Rectal smooth muscle tissue (tissue), 1 donor: Measurements from ENCODE around the gene MVB12B.

ENCODE experiments used
- H3K27ac ChIP-seq: one replicate; pipeline ENCODE4 v1.7.0; 2013; ENCODE audit warnings: low read depth, low read length, inconsistent platforms
- H3K27me3 ChIP-seq: one replicate; pipeline ENCODE4 v1.7.0; 2013; ENCODE audit warnings: low read length; ENCODE audit not compliant: control insufficient read depth, insufficient read depth
- H3K36me3 ChIP-seq: one replicate; pipeline ENCODE4 v1.7.0; 2013; ENCODE audit warnings: low read length; ENCODE audit not compliant: control insufficient read depth, insufficient read depth
- H3K4me1 ChIP-seq: one replicate; pipeline ENCODE4 v1.7.0; 2013; ENCODE audit warnings: low read length; ENCODE audit not compliant: control insufficient read depth, insufficient read depth
- H3K4me3 ChIP-seq: one replicate; pipeline ENCODE4 v1.7.0; 2013; ENCODE audit warnings: low read length
- H3K9ac ChIP-seq: one replicate; pipeline ENCODE4 v1.7.0; 2013; ENCODE audit warnings: low read length

Gene MVB12B

DNA sequence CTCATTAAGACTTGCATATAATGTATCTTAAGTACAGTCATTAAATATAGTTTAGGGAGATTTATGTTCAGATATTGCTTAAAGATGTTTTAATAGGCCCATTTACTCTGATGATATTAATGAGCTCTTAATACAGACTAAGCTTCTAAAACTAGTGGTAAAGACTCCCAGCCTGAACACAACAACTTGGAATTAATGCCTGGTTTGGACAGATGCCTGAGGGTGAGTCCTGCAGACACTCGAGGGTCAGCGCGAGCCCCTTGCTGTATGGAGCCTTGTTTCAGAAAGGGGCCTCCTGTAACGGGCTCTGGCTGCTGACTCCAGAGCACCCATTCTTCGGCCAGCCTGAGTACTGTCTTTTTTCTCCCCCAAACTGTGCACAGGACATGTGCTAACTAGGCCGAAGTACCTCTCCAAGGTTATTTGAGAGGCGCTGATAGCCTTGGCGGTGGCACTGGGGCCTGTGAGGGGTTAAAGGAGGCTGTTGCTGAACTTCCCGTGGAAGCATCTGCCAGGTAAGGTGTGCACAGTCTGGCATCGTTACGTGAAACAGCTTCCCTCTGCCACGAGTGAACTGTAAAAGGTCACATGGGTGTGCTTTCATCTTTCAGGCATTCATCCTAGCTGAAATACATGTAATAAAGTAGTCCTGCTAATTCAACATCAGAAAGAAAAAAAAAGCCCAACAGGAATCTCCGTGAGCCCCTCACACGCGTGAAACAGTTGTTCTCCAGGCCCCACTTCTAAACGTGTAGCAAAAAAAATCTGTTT is 113.4 kb downstream of the MVB12B start:
- no peaks in the 10 kb centered on the region for H3K4me1 ChIP-seq
- H3K27ac ChIP-seq, result no peak overlapping the region
- no peak overlapping the region for H3K9ac ChIP-seq
- no peaks in the 10 kb centered on the region for H3K27me3 ChIP-seq
- H3K36me3 ChIP-seq, result no peaks in the 10 kb centered on the region
- H3K4me3 ChIP-seq, result no peak overlapping the region

DNA sequence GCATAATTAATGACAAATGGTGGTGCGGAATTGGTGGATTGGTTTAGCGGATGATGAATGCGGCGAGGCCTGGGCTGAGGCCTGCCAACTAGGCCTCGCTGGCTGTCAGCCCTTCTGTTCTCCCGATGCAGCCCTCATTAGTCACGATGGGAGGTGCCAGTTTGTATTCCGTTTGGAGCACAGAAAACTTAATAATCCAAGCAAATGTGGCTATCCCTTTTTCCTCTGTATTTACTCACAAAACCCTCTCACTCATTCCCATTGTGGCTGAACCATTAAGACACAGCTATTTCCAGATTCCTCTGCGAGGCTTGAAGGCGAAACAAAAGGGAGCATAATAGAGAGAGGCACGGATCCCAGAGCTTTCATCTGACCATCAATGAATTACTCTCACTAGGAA is 114.3 kb downstream of the MVB12B start:
- Histone ChIP-seq H3K4me3 (no peak overlapping the region), H3K9ac (no peak overlapping the region), H3K27me3 (no peaks in the 10 kb centered on the region), H3K36me3 (no peaks in the 10 kb centered on the region), H3K27ac (no peak overlapping the region), H3K4me1 (no peaks in the 10 kb centered on the region)

DNA sequence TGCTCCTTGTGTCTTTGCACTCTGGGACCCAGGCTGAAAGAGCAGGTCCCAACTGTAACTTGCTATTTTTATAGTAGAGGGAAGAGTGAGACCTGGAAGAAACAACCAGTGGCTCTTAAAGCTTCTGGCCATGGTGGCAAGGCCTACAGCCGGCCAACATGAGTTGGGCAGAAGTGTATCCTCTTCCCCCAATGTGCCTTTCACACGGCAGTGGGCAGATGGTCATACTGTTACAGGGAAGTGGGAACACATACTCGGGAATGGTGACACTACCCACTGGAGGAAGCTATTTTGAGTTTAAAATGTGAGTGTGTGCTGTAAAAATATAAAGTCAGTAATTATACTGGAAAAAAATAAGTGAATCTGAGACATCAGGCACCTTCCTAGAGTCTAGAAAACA is 116.0 kb downstream of the MVB12B start:
- no peak overlapping the region for H3K27ac ChIP-seq
- H3K9ac ChIP-seq, result no peak overlapping the region
- H3K36me3 ChIP-seq, result peaks cover under 1% of the 10 kb centered on the region
- H3K4me1 ChIP-seq, result no peaks in the 10 kb centered on the region
- H3K27me3 ChIP-seq, result no peaks in the 10 kb centered on the region
- H3K4me3 ChIP-seq, result no peak overlapping the region

DNA sequence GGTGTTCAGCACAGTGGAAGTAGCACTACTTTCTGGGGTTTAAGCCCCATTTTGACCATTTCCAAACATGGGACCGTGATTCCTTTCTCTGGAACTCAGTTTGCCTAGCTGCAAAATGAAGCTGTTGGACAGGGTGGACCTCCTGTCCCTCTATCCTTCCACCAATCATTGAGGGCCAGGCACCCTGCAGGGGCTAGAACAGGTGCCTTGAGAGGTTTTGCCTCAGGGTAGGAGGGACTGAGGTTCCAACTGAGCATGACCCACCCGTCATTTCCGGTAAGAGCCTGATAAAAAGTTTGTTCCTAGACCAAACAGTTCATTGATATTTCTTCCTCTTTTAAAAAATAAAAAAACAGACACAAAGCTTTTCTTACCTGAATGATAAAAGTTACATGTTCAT is 116.5 kb downstream of the MVB12B start:
- Histone ChIP-seq H3K27ac (no peak overlapping the region), H3K9ac (no peak overlapping the region), H3K4me3 (no peak overlapping the region), H3K36me3 (peaks cover 4% of the 10 kb centered on the region), H3K27me3 (no peaks in the 10 kb centered on the region), H3K4me1 (no peaks in the 10 kb centered on the region)

DNA sequence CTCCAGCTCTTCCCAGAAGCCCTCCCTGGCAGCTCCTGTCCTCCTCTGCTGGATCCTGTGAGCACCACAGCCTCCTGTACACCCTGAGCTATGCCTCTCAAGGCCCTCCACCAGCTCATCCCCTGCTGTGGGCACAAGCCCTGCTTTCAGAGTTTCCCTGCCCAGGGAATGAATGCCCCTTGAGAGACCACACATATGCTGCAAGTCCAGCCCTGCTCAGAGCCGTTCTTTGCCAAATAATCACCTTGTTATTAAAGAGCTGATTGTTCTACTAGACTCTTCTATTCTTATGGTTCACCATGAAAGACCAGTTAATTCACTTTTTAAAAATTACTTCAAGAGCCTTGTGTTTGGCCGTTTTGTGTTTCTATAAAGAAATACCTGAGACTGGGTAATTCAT is 121.5 kb downstream of the MVB12B start:
- Histone ChIP-seq H3K4me1 (no peaks in the 10 kb centered on the region), H3K9ac (no peak overlapping the region), H3K4me3 (no peak overlapping the region), H3K27ac (no peak overlapping the region), H3K36me3 (peaks cover 4% of the 10 kb centered on the region), H3K27me3 (no peaks in the 10 kb centered on the region)

DNA sequence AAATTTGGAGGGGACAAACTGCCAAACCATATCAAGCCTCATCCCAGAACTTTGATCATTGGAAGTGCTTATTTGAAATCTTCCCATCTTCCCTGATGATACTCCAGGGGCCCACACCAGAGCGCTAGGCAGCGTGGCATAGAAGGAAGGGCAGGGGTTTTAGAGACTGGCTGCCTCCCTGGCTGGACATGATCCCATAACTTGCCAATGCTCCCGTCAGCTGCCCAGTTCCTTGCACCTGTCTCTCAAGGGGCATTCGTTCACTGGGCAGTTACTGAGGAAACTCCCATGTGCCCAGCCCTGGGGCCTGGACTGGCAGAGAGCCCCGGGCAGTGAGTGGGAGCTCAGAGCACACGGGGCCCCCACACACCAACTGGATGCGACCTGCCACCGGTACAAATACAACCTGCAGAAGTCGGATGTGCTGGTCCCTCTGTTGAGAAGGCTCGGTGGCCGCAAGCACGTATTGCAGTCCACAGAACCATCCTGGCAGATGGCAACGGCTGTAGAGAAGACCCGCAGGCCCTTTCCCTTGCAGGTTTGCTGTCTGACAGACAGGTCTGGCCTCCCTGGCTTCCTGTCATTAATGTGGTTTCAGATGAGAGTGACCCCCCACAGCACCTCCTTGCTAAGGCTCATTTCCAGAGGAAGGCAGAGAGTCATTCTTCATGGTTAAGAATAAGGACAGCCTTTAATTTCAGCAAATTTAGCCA is 122.4 kb downstream of the MVB12B start:
- H3K27me3 ChIP-seq, result no peaks in the 10 kb centered on the region
- H3K4me3 ChIP-seq, result no peak overlapping the region
- H3K36me3 ChIP-seq, result peaks cover 4% of the 10 kb centered on the region
- no peaks in the 10 kb centered on the region for H3K4me1 ChIP-seq
- no peak overlapping the region for H3K27ac ChIP-seq
- H3K9ac ChIP-seq, result no peak overlapping the region

DNA sequence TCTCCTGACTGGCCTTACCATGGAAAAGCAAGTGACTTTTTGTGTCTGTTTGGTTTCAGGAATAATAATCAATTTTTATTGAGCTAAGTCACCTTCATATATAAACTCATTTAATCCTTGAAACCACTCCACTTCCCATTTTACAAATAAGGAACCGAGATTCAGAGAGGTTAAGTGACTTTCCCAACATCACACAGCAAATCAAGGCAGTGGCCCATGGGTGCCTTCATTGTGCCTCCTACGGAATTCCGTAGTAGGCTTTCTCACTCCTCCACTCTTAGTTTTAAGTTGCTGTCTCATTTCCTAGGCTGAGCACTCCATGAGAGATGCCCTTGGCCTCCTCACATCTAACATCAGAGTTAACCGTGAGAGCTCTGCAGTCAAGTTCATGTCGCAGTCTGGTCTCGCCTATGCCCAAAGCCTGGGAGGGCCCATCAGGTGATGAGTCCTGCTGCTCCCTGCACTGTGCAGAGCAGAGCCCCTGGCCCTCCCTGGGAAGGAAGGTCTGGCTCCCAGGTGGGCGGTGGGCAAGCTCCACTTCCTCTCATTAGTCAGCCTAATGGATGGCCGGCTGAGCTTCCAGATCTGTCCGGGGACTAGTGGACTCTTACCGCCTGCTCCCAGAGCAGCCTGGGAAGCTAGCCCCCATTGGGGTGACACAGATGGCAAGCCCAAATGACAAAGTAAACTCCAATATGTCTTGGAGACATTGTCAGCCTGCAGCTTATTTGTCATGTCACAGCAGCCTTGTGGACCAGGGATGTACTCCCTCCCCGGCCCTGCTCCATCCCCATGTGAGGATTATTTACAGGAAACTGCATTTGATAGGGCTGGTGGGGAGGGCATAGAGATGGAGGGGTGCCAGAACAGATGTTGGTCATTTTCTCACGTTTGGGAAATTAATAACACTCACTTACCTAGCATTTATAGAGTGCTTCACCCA is 123.4 kb downstream of the MVB12B start:
- no peaks in the 10 kb centered on the region for H3K27me3 ChIP-seq
- H3K4me1 ChIP-seq, result no peaks in the 10 kb centered on the region
- H3K36me3 ChIP-seq, result peaks cover 4% of the 10 kb centered on the region
- no peak overlapping the region for H3K9ac ChIP-seq
- no peak overlapping the region for H3K4me3 ChIP-seq
- no peak overlapping the region for H3K27ac ChIP-seq

DNA sequence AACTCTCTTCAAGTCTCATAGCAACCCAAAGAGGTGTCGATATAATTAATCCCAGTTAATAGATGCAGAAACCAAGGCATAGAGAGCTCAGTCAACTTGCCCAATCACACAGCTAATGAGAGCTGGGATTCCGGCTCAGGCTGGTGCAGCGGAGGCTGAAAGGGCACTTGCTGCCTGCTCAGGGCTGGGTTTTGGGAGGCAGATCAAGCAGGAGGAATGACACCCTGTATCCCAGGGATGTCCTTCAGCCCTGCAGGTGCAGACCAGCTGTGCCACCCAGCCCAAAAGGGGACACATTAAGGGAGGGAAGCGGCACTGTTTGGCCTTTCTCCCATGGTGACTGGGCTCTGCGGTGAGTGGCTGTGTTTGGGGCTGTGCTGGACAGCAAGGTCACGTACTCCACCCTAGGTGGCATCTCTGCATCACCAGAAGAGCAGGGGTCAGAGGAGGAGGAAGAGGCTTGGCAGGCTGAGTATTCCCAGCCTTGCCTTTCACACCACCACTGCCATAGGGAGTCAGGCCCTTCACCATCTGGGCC is 124.1 kb downstream of the MVB12B start:
- H3K4me3 ChIP-seq, result no peak overlapping the region
- no peak overlapping the region for H3K9ac ChIP-seq
- H3K36me3 ChIP-seq, result peaks cover 4% of the 10 kb centered on the region
- H3K4me1 ChIP-seq, result no peaks in the 10 kb centered on the region
- H3K27me3 ChIP-seq, result no peaks in the 10 kb centered on the region
- no peak overlapping the region for H3K27ac ChIP-seq

DNA sequence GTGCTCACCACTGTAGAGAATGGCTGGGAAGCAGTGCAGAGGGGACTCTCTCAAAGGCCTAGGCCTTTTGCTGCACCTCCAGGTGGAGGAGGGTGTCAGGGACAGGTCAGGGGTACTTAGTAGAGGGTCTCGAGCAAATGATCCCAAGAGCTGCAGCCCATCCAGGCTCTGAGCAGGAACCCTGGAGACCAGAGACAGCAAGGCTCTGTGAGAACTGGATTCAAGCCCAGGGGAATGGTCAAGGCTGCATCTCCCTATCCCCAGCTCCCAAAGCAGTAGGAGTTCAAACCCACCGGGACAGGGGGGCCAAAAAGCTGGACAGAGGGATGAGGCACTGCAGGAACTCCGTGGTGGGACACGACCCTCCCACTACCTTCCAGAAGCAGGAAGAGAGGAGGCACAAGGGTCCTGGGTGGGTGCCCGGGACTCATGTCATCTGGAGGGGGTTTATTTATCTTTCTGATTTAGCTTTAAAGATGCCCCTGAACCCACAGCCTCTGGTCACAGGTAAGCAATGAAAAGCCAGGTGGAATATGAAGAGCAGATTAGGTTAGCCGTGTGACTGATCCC is 124.8 kb downstream of the MVB12B start:
- no peaks in the 10 kb centered on the region for H3K27me3 ChIP-seq
- peaks cover 4% of the 10 kb centered on the region for H3K36me3 ChIP-seq
- H3K9ac ChIP-seq, result no peak overlapping the region
- H3K4me1 ChIP-seq, result no peaks in the 10 kb centered on the region
- no peak overlapping the region for H3K27ac ChIP-seq
- H3K4me3 ChIP-seq, result no peak overlapping the region

DNA sequence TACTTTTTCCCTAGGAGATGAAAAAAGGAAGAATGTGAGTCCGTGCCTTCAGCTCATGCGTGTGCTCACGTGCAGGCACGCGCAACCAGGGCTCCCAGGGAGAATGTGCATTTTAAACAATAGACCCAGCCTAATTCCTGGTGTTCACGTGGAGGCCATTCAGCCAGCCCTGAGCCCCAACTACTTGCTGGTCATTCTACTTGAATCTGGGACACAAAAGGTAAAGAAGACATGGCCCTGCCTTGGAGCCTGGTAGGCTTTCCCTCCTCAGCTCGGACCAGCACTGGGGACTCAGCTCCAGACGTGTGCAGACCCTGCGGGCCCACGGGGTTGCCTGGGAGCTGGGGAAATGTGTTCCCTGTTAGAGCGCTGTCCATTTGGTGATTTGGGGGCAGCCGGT is 125.5 kb downstream of the MVB12B start:
- no peak overlapping the region for H3K9ac ChIP-seq
- H3K36me3 ChIP-seq, result peaks cover 4% of the 10 kb centered on the region
- H3K27ac ChIP-seq, result no peak overlapping the region
- no peaks in the 10 kb centered on the region for H3K4me1 ChIP-seq
- no peaks in the 10 kb centered on the region for H3K27me3 ChIP-seq
- H3K4me3 ChIP-seq, result no peak overlapping the region

DNA sequence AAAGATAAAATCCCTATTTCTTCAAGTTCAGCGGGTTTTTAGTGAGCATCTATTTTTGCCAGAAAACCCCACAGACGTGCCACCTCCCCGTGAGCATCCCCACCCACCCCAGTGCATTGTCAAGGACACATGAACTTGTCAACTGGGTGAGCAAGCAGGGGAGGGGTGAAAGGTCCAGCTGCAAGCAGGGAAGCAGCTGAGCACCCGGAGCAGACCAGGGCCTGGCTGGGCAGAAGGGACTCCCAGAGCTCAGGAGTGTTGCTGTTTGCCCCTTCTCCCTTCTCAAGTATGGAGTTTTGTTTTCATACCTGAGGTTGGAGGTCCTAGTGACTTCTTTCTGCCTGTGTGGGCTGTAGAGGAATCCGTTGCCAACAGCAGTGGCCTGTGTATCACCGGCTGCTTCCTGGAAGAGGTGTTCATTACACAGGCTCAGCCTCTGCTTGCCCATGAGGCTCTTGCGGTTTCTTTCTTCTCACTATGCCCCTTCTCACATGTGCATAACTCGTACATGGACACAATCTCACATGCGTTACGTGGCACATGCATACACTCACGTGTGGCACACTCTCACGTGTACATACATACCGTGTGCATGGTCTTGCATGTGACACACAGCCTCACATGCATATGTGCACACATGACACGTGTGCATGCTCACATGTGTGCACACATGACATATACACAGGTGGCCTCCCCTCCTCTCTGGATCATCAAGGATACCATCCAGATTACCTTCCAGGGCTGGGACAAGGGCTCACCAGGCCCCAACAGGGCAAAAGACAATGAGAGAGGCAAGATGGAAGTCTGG is 126.7 kb downstream of the MVB12B start:
- Histone ChIP-seq H3K4me1 (no peaks in the 10 kb centered on the region), H3K36me3 (no peaks in the 10 kb centered on the region), H3K27ac (no peak overlapping the region), H3K4me3 (no peak overlapping the region), H3K9ac (no peak overlapping the region), H3K27me3 (no peaks in the 10 kb centered on the region)
